Nephron (organoid): ENCODE data around the gene ARHGAP26.

ENCODE experiments used
- H3K27ac Mint-ChIP-seq, 3 experiments: 2 replicates each; pipeline ENCODE4 v1.8.0; 2020; ENCODE audit warnings: mixed read lengths in 3 of 3, mild to moderate bottlenecking in 2 of 3, moderate library complexity in 1 of 3
- H3K27me3 Mint-ChIP-seq: 2 replicates; pipeline ENCODE4 v1.8.0; 2021; ENCODE audit warnings: low read depth, mild to moderate bottlenecking, moderate library complexity, mixed read lengths
- H3K36me3 Mint-ChIP-seq: 2 replicates; pipeline ENCODE4 v1.8.0; 2020; ENCODE audit warnings: low read depth, mixed read lengths
- H3K4me1 Mint-ChIP-seq: 2 replicates; pipeline ENCODE4 v1.8.0; 2020; ENCODE audit warnings: mixed read lengths
- H3K4me3 Mint-ChIP-seq, 3 experiments: 2 replicates each; pipeline ENCODE4 v1.8.0; 2020; ENCODE audit warnings: mild to moderate bottlenecking in 3 of 3, mixed read lengths in 3 of 3, moderate library complexity in 2 of 3
- H3K9me3 Mint-ChIP-seq: 2 replicates; pipeline ENCODE4 v1.8.0; 2020; ENCODE audit warnings: mixed read lengths
- CTCF ChIP-seq, 3 experiments: fragments of 200-600 bp; sonication (generic); IDR thresholded peaks; one replicate each; pipeline ENCODE4 v1.5.0; 2021; ENCODE audit warnings: antibody characterized with exemption in 3 of 3; ENCODE audit not compliant: unreplicated experiment in 3 of 3

Gene ARHGAP26

GRCh38 chr5:143191720-143192119 lies 421.5 kb downstream of the ARHGAP26 start:
- peaks cover 12% of the 10 kb centered on the region for H3K9me3 Mint-ChIP-seq
- no peak overlapping the region for H3K4me3 Mint-ChIP-seq
- H3K4me1 Mint-ChIP-seq, result no peaks in the 10 kb centered on the region
- H3K36me3 Mint-ChIP-seq, result peaks cover 3% of the 10 kb centered on the region
- no peak for TF ChIP-seq CTCF (IDR thresholded peaks at IDR 0.05; ENCODE audit: unreplicated experiment in 3 of 3)
- H3K27me3 Mint-ChIP-seq, result no peaks in the 10 kb centered on the region
- H3K27ac Mint-ChIP-seq, result no peak overlapping the region

DNA sequence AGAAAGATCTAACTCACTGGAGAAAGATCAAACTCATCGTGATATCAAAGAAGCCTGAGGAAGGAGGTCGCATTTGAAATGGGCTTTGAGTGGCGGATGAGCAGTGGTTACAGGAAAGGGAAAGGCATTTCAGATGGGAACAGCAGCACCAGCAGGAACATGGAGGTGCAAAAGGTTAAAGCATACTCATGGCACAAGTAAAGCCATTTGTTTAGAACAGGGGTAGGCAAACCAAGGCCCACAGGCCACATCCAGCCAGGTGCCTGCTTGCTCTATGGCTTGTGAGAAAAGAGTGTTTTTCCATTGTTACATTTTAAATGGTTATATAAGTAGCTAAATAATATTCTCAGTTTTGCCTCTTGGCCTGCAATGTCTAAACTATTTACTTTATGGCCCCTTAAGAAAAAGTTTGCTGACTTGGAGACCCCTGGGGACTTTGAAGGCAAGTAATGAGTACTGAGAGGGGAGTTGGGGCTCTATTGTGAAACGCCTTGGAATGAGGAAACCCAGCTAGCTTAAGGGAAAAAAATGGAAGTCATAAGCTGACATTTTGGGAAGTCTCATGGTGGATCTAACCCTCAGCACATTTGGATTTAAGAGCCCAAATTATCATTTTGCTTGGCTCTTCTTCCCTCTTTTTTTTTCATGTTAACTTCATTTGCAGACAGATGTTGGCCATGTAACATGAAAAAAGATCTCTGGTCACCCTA lies 422.2 kb downstream of the ARHGAP26 start:
- Mint-ChIP-seq H3K4me1 (no peaks in the 10 kb centered on the region), H3K36me3 (peaks cover 3% of the 10 kb centered on the region), H3K27ac (no peak overlapping the region), H3K27me3 (no peaks in the 10 kb centered on the region), H3K9me3 (peaks cover 12% of the 10 kb centered on the region), H3K4me3 (no peak overlapping the region)
- TF ChIP-seq CTCF (IDR thresholded peaks at IDR 0.05; ENCODE audit: unreplicated experiment in 3 of 3), result no peak

DNA sequence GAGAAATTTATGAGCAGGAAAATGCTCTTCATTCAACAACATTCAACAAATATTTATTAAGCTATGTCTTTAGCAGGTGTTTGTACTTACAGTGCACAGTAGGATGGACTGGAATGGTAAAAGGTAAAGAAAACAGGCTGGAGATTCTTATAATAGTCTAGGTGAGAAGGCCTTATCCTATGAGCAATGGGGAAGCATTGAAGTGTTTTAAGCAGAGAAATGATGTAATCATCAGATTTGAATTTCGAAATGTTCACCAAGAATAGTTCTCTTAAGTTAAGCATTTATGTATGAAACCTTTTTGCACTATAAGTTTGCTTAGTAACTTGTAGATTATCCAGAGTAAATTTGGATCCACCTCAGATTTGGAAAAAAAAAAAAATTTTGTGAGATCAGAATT lies 424.0 kb downstream of the ARHGAP26 start:
- Mint-ChIP-seq H3K4me1 (no peaks in the 10 kb centered on the region), H3K27me3 (no peaks in the 10 kb centered on the region), H3K27ac (no peak overlapping the region), H3K4me3 (no peak overlapping the region), H3K9me3 (peaks cover 18% of the 10 kb centered on the region), H3K36me3 (peaks cover 3% of the 10 kb centered on the region)
- TF ChIP-seq CTCF (IDR thresholded peaks at IDR 0.05; ENCODE audit: unreplicated experiment in 3 of 3), result no peak

DNA sequence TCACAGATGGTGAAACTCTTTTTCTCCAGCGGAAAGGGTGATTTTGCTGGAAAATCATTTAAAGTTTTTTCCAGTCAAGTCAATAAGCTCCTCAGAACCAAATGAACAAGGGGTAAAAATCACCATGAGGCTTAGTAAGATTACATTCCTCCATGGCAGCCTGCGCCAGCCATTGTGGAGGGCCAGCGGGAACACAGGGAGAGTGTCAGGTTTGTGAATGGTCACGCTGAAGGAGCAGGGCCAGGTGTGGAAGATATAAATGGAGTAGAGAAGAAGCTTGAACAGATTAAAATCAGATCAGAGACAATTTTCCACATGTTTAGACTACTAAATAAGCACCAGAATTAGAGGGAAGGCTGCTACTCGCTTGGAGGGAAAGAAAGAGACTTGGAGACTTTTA lies 424.5 kb downstream of the ARHGAP26 start:
- Mint-ChIP-seq H3K27ac (peak overlapping the region in 1 of 3 experiments; percentile 7), H3K9me3 (peaks cover 18% of the 10 kb centered on the region), H3K36me3 (peaks cover 3% of the 10 kb centered on the region), H3K4me3 (no peak overlapping the region), H3K27me3 (no peaks in the 10 kb centered on the region), H3K4me1 (no peaks in the 10 kb centered on the region)
- no peak for TF ChIP-seq CTCF (IDR thresholded peaks at IDR 0.05; ENCODE audit: unreplicated experiment in 3 of 3)

- H3K4me1 Mint-ChIP-seq, result no peaks in the 10 kb centered on the region
- no peaks in the 10 kb centered on the region for H3K27me3 Mint-ChIP-seq
- peaks cover 14% of the 10 kb centered on the region for H3K9me3 Mint-ChIP-seq
- TF ChIP-seq CTCF (IDR thresholded peaks at IDR 0.05; ENCODE audit: unreplicated experiment in 3 of 3), result no peak
- no peak overlapping the region for H3K4me3 Mint-ChIP-seq
- H3K27ac Mint-ChIP-seq, result no peak overlapping the region
- no peaks in the 10 kb centered on the region for H3K36me3 Mint-ChIP-seq
Measured at GRCh38 chr5:143195491-143195890, 425.3 kb downstream of the ARHGAP26 start.

GRCh38 chr5:143196601-143197259 lies 426.6 kb downstream of the ARHGAP26 start:
- H3K27me3 Mint-ChIP-seq, result no peaks in the 10 kb centered on the region
- peak overlapping the region in 1 of 3 experiments; percentile 20 for H3K27ac Mint-ChIP-seq
- H3K36me3 Mint-ChIP-seq, result no peaks in the 10 kb centered on the region
- H3K9me3 Mint-ChIP-seq, result peaks cover 7% of the 10 kb centered on the region
- no peaks in the 10 kb centered on the region for H3K4me1 Mint-ChIP-seq
- H3K4me3 Mint-ChIP-seq, result no peak overlapping the region
- TF ChIP-seq CTCF (IDR thresholded peaks at IDR 0.05; ENCODE audit: unreplicated experiment in 3 of 3), result no peak
